GM10248 (cell line): ENCODE results near the gene LHFPL6.

Experiments used
- CTCF ChIA-PET: fragments of 300-600 bp; sonication (Branson Sonifier 250); formaldehyde crosslinking; extraction: SDS; loops from one replicate; lab custom pipeline; 2021; ENCODE audit warnings: antibody characterized with exemption; lab: Yijun Ruan, JAX
- POLR2A ChIA-PET: fragments of 350-650 bp; sonication (Branson Sonifier 250); formaldehyde crosslinking; extraction: SDS; loops from one replicate; lab custom pipeline; 2020; ENCODE audit warnings: antibody characterized with exemption; lab: Yijun Ruan, JAX
- DNase-seq: peaks from one replicate; pipeline ENCODE4 v3.0.0; 2012; ENCODE audit errors: extremely low spot score
- CTCF ChIP-seq: IDR thresholded peaks from 2 replicates; pipeline ENCODE4 v1.5.1; 2012; ENCODE audit warnings: mild to moderate bottlenecking, low read depth; ENCODE audit errors: extremely low read depth, missing control alignments, control extremely low read depth

Gene LHFPL6

GRCh38 chr13:39457274-39457673 lies 145.7 kb downstream of the LHFPL6 start:
- CTCF ChIA-PET, result no interaction called here
- no peak for TF ChIP-seq CTCF
- DNase-seq, result no peak
- POLR2A ChIA-PET, result no interaction called here

GRCh38 chr13:39455521-39456175 lies 147.3 kb downstream of the LHFPL6 start:
- ChIA-PET CTCF (no interaction called here), POLR2A (no interaction called here)
- no peak for TF ChIP-seq CTCF
- no peak for DNase-seq

DNA sequence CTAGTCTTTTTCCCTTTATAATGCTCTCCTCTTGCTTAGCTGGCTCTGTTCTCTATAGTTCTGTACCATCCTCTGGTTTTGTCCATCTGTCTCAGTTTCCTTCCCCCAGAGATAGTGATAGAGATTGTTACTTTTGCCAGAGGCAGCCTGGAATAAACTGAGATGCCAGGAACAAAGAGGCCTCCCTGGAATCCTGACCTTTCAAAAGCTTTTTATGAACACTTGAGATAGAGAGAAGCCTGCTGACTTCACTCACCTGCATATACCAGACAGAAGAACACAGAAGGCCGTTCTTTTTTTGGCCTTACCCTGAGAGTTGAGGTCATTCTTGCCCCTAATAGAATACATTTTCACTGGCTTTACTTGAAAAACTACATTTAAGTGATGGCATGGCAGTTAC lies 150.2 kb downstream of the LHFPL6 start:
- POLR2A ChIA-PET, result no interaction called here
- CTCF ChIA-PET, result interaction anchor here (1.0 kb wide), 2 partner anchors 58 to 88 kb away, joined by 3 read pairs; no protein-coding TSS in a partner anchor
- TF ChIP-seq CTCF, result no peak
- no peak for DNase-seq

DNA sequence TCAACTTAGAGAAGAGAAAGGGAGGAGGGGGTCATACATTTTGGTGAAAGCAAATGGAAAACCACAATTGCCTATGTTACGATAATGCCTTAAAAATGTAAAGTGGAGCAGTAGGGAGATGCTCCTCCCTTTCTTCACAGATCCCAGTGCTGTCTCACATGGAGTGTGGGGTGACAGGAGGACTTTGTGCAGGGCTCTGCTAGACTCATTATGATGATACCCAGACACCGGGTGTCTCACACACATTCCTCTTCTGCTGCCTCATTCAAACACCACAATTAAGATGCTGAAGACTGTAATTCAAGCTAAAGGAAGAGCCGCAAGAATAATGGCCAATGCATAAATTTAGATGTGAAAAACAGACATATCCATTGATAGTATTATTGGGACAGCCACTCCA lies 150.6 kb downstream of the LHFPL6 start:
- CTCF ChIA-PET, result interaction anchor here (0.7 to 1.0 kb wide), 3 partner anchors 31 to 89 kb away, joined by 3 read pairs; no protein-coding TSS in a partner anchor
- POLR2A ChIA-PET, result no interaction called here
- TF ChIP-seq CTCF, result no peak
- no peak for DNase-seq

- ChIA-PET POLR2A (no interaction called here), CTCF (interaction anchor here (0.7 to 0.8 kb wide), 2 partner anchors 8 to 31 kb away, joined by 3 read pairs; no protein-coding TSS in a partner anchor)
- no peak for TF ChIP-seq CTCF
- DNase-seq, result no peak
Observed at GRCh38 chr13:39451860-39452301, 151.1 kb downstream of the LHFPL6 start.

- ChIA-PET CTCF (interaction anchor here (0.8 kb wide), 1 partner anchor 9 kb away, joined by 3 read pairs; no protein-coding TSS in a partner anchor), POLR2A (no interaction called here)
- no peak for DNase-seq
- TF ChIP-seq CTCF, result no peak
Observed at GRCh38 chr13:39451301-39451700, 151.7 kb downstream of the LHFPL6 start.
